Osteoblast (primary cell): ENCODE measurements around the gene XBP1. TPM values are rescaled to one million over a fixed set of nuclear protein-coding genes. Genes with fewer than 3 reads are reported as not detected.

ENCODE experiments used
- DNase-seq: peaks from one replicate; pipeline ENCODE4 v3.0.0; 2011; ENCODE audit warnings: low spot score, mixed read lengths; ENCODE audit not compliant: insufficient read length; ENCODE audit errors: missing footprints
- H2AFZ ChIP-seq: 2 replicates; pipeline ENCODE4 v1.6.0; 2011; ENCODE audit warnings: mild to moderate bottlenecking, low read length
- H3K27ac ChIP-seq: 2 replicates; pipeline ENCODE4 v1.5.1; 2011; ENCODE audit warnings: mild to moderate bottlenecking, low read depth, low read length, moderate library complexity
- H3K27me3 ChIP-seq: 2 replicates; pipeline ENCODE4 v1.6.0; 2012; ENCODE audit warnings: mild to moderate bottlenecking, control low read depth, inconsistent platforms, low read length, moderate library complexity; ENCODE audit not compliant: insufficient read depth
- H3K36me3 ChIP-seq: 2 replicates; pipeline ENCODE4 v1.5.1; 2011; ENCODE audit warnings: mild to moderate bottlenecking, low read length, control low read depth, moderate library complexity; ENCODE audit not compliant: insufficient read depth
- H3K4me1 ChIP-seq: 2 replicates; pipeline ENCODE4 v1.5.1; 2011; ENCODE audit warnings: mild to moderate bottlenecking, low read length, control low read depth, moderate library complexity; ENCODE audit not compliant: insufficient read depth
- H3K4me2 ChIP-seq: 2 replicates; pipeline ENCODE4 v1.6.0; 2011; ENCODE audit warnings: mild to moderate bottlenecking, low read length; ENCODE audit not compliant: insufficient read depth
- H3K4me3 ChIP-seq: fragments of 200-600 bp; sonication (generic); 3 replicates; pipeline ENCODE4 v1.5.1; 2012; ENCODE audit warnings: mild to moderate bottlenecking, low read length, inconsistent platforms; ENCODE audit not compliant: insufficient read depth
- H3K79me2 ChIP-seq: 2 replicates; pipeline ENCODE4 v1.6.0; 2012; ENCODE audit warnings: mild to moderate bottlenecking, low read length, control low read depth, inconsistent platforms; ENCODE audit not compliant: insufficient read depth
- H3K9me3 ChIP-seq: 2 replicates; pipeline ENCODE4 v1.5.1; 2011; ENCODE audit warnings: low read depth, low read length, control low read depth
- H4K20me1 ChIP-seq: 2 replicates; pipeline ENCODE4 v1.6.0; 2012; ENCODE audit warnings: mild to moderate bottlenecking, low read length, control low read depth; ENCODE audit not compliant: insufficient read depth
- total RNA-seq: library from RNA; depleted of rRNA; stranded (reverse); fragments of >200 nt; gene quantifications from 2 replicates; pipeline ENCODE4 v1.2.3, GENCODE V29; 2012
- TF ChIP-seq, protein P1 (sequence below): IDR thresholded peaks from 2 replicates; pipeline ENCODE4 v1.5.1; 2011; ENCODE audit warnings: mild to moderate bottlenecking, low read depth, low read length, moderate library complexity; ENCODE audit errors: extremely low read depth

Gene XBP1
- total RNA-seq, 1 donor = 219 TPM

DNA sequence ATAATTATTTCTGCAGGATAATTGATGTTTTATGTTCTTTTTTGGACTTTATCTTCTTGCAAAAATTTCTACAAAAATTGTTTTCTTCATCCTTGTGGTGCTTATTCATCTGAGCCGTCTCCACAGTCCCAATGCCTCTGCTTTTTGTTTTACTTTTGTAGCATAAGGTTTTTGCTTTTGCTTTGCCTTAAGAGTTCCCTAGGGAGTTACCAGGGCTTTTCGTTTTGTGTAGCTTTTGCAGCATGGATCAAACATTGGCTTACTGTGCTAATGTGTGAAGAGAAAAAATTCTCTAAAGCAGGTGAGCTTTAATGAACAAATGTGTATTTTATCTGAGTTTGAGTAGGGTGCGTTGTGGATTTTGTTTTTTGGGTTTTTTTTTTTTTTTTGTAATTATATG, 11.8 kb downstream of the XBP1 start:
- H3K4me1 ChIP-seq = no peaks in the 10 kb centered on the region
- no peaks in the 10 kb centered on the region for H3K9me3 ChIP-seq
- no peak overlapping the region for H3K4me2 ChIP-seq
- peaks cover 10% of the 10 kb centered on the region for H3K79me2 ChIP-seq
- TF ChIP-seq, protein P1, sequence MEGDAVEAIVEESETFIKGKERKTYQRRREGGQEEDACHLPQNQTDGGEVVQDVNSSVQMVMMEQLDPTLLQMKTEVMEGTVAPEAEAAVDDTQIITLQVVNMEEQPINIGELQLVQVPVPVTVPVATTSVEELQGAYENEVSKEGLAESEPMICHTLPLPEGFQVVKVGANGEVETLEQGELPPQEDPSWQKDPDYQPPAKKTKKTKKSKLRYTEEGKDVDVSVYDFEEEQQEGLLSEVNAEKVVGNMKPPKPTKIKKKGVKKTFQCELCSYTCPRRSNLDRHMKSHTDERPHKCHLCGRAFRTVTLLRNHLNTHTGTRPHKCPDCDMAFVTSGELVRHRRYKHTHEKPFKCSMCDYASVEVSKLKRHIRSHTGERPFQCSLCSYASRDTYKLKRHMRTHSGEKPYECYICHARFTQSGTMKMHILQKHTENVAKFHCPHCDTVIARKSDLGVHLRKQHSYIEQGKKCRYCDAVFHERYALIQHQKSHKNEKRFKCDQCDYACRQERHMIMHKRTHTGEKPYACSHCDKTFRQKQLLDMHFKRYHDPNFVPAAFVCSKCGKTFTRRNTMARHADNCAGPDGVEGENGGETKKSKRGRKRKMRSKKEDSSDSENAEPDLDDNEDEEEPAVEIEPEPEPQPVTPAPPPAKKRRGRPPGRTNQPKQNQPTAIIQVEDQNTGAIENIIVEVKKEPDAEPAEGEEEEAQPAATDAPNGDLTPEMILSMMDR = no peak
- no peak overlapping the region for H2AFZ ChIP-seq
- H3K27me3 ChIP-seq = no peaks in the 10 kb centered on the region
- H3K27ac ChIP-seq = no peak overlapping the region
- no peak overlapping the region for H3K4me3 ChIP-seq
- no peaks in the 10 kb centered on the region for H4K20me1 ChIP-seq
- H3K36me3 ChIP-seq = peaks cover 50% of the 10 kb centered on the region
- DNase-seq = peak; percentile 75

GRCh38 chr22:28783786-28784671, 16.3 kb downstream of the XBP1 start:
- Histone ChIP-seq H3K4me1 (no peaks in the 10 kb centered on the region), H3K4me3 (no peak overlapping the region), H2AFZ (no peak overlapping the region), H4K20me1 (no peaks in the 10 kb centered on the region), H3K27ac (no peak overlapping the region), H3K27me3 (no peaks in the 10 kb centered on the region), H3K79me2 (peaks cover 33% of the 10 kb centered on the region), H3K9me3 (no peaks in the 10 kb centered on the region), H3K36me3 (peaks cover 61% of the 10 kb centered on the region), H3K4me2 (no peak overlapping the region)
- DNase-seq = no peak
- TF ChIP-seq, protein P1 = no peak

- H3K27ac ChIP-seq = no peak overlapping the region
- peaks cover 48% of the 10 kb centered on the region for H3K36me3 ChIP-seq
- no peak overlapping the region for H2AFZ ChIP-seq
- DNase-seq = no peak
- no peak overlapping the region for H3K4me3 ChIP-seq
- TF ChIP-seq, protein P1 = no peak
- peaks cover 69% of the 10 kb centered on the region for H3K79me2 ChIP-seq
- H3K4me1 ChIP-seq = peaks cover 3% of the 10 kb centered on the region
- peaks cover 1% of the 10 kb centered on the region for H4K20me1 ChIP-seq
- no peak overlapping the region for H3K4me2 ChIP-seq
- no peaks in the 10 kb centered on the region for H3K27me3 ChIP-seq
- H3K9me3 ChIP-seq = no peaks in the 10 kb centered on the region
Measured at GRCh38 chr22:28780296-28780695, 20.1 kb downstream of the XBP1 start.

GRCh38 chr22:28779833-28780232, 20.5 kb downstream of the XBP1 start:
- Histone ChIP-seq H3K79me2 (peaks cover 74% of the 10 kb centered on the region), H2AFZ (no peak overlapping the region), H3K27ac (no peak overlapping the region), H3K36me3 (peaks cover 47% of the 10 kb centered on the region), H3K4me2 (no peak overlapping the region), H3K4me1 (peaks cover 3% of the 10 kb centered on the region), H3K9me3 (no peaks in the 10 kb centered on the region), H4K20me1 (peaks cover 3% of the 10 kb centered on the region), H3K27me3 (no peaks in the 10 kb centered on the region), H3K4me3 (no peak overlapping the region)
- no peak for DNase-seq
- TF ChIP-seq, protein P1 = no peak
